ENCODE data around the gene ACSS1. TPM values are rescaled to one million over a fixed set of nuclear protein-coding genes. Genes with fewer than 3 reads are reported as not detected.

The ACSS1 gene
- total RNA-seq, 1 experiment from 2014 or later, result not detected

- H3K27me3 ChIP-seq (ENCODE audit: control insufficient read depth, insufficient read depth, low read length), result peaks cover 2% of the 10 kb centered on the region; the same call in 1 of the 2 replicates
- DNase-seq, result no peak
- H3K36me3 ChIP-seq (replicated peaks; ENCODE audit: control insufficient read depth, insufficient read depth, low read length), result no peaks in the 10 kb centered on the region
- no peak overlapping the region for H3K4me3 ChIP-seq (ENCODE audit: insufficient read depth, low read depth, low read length)
Observed at GRCh38 chr20:25000268-25000801, 57.6 kb downstream of the ACSS1 start.

DNA sequence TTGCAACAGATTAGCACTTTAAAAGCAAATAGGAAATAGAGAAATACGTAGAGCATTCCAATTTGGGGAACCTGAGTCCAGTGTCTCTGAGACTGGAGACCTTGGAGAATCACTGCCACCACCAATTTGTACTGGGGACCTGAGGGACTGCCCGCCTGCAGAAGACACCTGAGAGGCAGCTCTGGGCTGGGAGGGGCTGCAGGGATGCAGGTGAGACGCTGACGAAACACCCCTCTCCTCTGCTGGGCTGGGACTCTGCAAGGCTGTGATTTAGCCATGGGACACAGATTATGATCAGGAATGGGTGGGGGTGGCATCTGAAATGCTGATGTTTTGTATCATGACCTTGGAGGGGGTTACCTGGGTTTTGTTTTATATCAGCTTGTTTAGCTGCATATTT is 58.4 kb downstream of the ACSS1 start:
- peaks cover 2% of the 10 kb centered on the region; the same call in 1 of the 2 replicates for H3K27me3 ChIP-seq (ENCODE audit: control insufficient read depth, insufficient read depth, low read length)

DNA sequence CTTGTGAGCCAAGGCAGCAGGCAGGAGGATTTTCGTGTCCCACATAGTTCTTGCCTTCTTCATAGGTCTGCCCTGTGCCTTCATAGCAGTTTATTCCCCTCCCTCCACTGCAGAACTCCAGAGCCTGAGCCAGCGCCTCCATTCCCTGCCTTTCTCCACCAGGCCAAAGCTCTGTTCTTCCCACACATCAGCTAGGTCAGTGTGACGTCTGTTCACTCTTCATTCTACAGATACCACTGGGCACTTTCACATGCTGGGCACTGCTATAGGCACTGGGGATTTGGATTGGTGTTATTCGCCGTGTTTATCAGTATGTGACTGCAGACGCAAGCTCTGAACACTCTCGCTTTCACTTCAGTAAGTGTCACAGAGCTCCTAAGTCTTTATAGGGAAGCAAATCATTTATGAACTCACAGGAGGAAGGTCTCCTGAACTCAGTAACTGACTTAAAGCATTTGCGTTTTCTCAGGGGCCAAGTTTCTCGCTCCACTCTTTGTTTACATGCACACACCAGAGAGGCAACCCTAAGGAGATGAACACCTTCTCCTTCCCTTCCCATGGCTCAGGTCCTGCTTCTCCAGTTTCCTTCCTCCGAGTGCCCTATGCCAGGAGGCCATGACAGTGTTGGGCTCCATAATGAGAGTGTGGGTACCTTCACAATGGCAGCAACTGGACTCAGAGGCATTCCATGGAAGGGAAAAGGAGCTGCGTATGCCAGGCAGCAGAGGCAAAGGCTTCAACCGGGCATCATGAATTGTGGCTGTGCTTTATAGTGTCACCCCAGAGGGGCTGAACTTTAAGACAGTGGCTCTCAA is 59.1 kb downstream of the ACSS1 start:
- no peaks in the 10 kb centered on the region for H3K36me3 ChIP-seq (replicated peaks; ENCODE audit: control insufficient read depth, insufficient read depth, low read length)
- H3K4me3 ChIP-seq (ENCODE audit: insufficient read depth, low read depth, low read length), result no peak overlapping the region
- DNase-seq, result no peak
- H3K27me3 ChIP-seq (ENCODE audit: control insufficient read depth, insufficient read depth, low read length), result peaks cover 2% of the 10 kb centered on the region; the same call in 1 of the 2 replicates

More for the DNA sequence above, 58.4 kb downstream of the ACSS1 start:
- H3K36me3 ChIP-seq (replicated peaks; ENCODE audit: control insufficient read depth, insufficient read depth, low read length), result no peaks in the 10 kb centered on the region
- no peak for DNase-seq
- H3K4me3 ChIP-seq (ENCODE audit: insufficient read depth, low read depth, low read length), result no peak overlapping the region

GRCh38 chr20:24998121-24998520 is 59.8 kb downstream of the ACSS1 start:
- DNase-seq, result no peak
- H3K4me3 ChIP-seq (ENCODE audit: insufficient read depth, low read depth, low read length), result no peak overlapping the region
- peaks cover 2% of the 10 kb centered on the region; the same call in 1 of the 2 replicates for H3K27me3 ChIP-seq (ENCODE audit: control insufficient read depth, insufficient read depth, low read length)
- no peaks in the 10 kb centered on the region for H3K36me3 ChIP-seq (replicated peaks; ENCODE audit: control insufficient read depth, insufficient read depth, low read length)

DNA sequence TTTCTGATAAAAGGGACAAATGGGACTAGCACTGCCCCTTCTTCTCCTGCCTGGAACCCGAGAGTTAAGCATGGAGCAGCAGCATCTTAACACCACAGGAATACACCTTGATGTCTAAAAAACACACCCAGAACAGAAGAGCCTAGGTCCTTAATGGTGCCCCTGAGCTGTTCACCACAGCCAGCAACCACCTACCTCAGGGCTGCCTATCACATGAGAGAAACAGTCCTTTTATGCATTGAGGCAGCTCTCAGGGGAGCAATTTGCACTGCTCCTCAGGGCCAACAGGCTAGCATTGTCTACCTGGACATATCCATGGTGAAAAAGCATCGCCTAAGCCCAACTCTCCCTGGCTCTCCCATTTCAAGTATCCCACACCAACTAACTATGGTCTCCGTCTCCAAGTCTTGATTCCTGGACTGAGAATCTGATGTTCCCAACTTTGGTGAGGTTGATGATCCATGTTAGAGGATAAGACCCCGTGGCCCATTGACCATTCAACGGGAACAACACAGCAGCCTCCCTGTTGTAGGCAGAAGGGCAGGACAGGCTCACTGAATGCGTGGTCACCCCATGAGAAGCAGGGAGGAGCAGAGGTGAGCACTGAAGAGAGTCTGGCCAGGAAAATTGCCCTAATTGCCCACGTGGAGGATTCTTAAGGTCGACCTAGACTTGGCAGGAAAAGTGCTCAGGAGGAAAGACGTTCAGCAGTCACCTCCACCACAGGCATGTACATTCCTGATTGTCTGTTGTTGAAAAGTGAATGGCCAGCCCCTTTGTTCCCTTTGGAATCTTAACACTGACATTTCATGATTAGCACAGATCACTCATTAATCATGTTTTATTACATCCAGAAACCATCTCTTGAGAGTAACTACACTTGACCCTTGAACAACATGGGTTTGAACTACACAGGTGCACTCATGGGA is 61.2 kb downstream of the ACSS1 start:
- Histone ChIP-seq H3K4me3 (ENCODE audit: insufficient read depth, low read depth, low read length) (no peak overlapping the region), H3K36me3 (replicated peaks; ENCODE audit: control insufficient read depth, insufficient read depth, low read length) (no peaks in the 10 kb centered on the region), H3K27me3 (ENCODE audit: control insufficient read depth, insufficient read depth, low read length) (peaks cover 2% of the 10 kb centered on the region; the same call in 1 of the 2 replicates)
- DNase-seq, result no peak

DNA sequence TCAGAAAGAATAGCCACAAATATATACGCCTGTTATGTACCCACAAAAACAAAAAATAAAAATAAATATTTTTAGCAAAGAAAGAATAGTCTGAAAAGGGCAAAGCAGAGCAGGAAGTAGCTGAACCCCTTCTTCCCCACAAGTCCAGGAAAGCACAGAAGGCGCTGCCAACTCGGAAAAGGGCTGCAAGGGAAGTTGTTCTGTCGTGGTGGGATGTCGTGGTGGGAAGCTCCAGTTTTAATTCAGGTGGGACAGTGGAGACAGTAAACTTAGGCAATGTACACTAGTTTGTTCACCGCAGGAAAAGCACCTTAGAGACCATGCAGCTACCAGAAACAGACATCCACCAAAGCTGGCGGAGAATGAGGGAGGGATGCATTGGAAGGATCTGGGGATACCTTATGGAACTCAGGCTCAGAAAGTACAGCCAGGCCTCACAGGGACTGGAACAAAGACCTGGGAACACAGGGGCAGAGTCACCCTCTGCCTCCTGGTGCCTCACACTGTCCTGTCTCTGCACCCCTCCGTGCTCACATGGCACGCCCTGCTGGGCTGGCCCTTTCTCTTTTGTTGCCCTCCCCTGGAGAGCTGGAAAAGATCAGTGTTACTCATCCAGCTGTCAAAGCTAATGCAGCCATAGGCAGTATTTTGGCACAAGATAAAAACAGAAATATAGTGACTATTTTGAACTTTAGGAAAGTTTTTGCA is 62.0 kb downstream of the ACSS1 start:
- DNase-seq, result no peak
- Histone ChIP-seq H3K36me3 (replicated peaks; ENCODE audit: control insufficient read depth, insufficient read depth, low read length) (no peaks in the 10 kb centered on the region), H3K27me3 (ENCODE audit: control insufficient read depth, insufficient read depth, low read length) (peaks cover 2% of the 10 kb centered on the region; the same call in 1 of the 2 replicates), H3K4me3 (ENCODE audit: insufficient read depth, low read depth, low read length) (no peak overlapping the region)

- Histone ChIP-seq H3K4me3 (ENCODE audit: insufficient read depth, low read depth, low read length) (no peak overlapping the region), H3K27me3 (ENCODE audit: control insufficient read depth, insufficient read depth, low read length) (peaks cover 2% of the 10 kb centered on the region; the same call in 1 of the 2 replicates), H3K36me3 (replicated peaks; ENCODE audit: control insufficient read depth, insufficient read depth, low read length) (no peaks in the 10 kb centered on the region)
- peak; percentile 88 for DNase-seq
Observed at GRCh38 chr20:24994470-24995368, 63.2 kb downstream of the ACSS1 start.

DNA sequence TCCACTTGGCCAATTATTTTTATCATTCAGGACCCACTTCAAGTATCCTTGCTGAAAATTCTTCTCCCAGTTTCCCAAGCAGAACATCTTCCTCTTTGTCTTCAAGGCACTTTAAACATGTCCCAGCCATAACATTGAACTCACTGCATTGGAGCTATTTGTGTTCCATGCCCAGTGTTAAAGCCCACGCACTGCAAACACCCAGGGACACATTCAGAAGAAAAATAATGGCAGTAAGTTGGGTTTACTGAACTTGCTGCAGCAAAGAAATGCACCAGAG is 63.8 kb downstream of the ACSS1 start:
- no peak for DNase-seq
- Histone ChIP-seq H3K27me3 (ENCODE audit: control insufficient read depth, insufficient read depth, low read length) (peaks cover 2% of the 10 kb centered on the region; the same call in 1 of the 2 replicates), H3K4me3 (ENCODE audit: insufficient read depth, low read depth, low read length) (no peak overlapping the region), H3K36me3 (replicated peaks; ENCODE audit: control insufficient read depth, insufficient read depth, low read length) (no peaks in the 10 kb centered on the region)

DNA sequence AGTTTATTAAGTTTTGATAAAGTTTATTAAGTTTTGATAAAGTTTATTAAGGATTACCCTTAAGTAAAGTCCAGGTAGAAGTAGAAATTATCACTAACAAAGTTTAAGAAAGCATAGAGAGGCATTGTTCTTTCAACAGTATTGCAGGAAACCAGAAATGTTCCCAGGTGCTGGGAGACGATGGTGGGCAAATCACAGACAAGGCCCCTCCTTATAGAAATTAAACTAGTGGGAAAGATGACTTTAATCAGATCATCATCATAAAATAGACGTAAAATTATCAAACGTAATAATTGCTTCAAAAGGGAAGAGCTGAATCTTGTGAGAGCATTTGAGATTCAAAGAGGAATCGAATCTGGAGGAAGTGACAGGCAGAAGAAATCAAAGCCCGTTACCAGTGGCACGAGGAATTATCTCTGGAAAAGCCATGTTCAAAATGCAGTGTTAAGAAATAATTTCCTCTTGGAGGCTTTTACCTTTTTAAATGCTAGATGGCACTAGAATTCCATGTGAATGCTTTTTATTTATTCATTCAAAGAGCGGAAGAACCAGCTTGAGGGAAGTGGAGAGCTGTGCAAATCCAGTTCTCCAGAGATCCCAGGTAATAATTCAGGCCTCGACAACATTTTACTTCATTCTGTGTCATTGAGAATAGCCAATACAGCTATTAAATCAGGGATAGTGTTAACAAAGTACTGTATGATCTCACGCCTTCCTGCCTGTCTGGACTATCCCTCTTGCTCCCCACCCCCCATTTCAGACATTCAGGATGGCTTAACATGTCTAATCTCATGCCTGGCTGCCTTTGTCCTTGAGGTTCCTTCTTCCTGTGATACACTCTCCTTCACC is 64.4 kb downstream of the ACSS1 start:
- no peaks in the 10 kb centered on the region for H3K36me3 ChIP-seq (replicated peaks; ENCODE audit: control insufficient read depth, insufficient read depth, low read length)
- no peak overlapping the region; the same call in 1 of the 2 replicates for H3K4me3 ChIP-seq (ENCODE audit: insufficient read depth, low read depth, low read length)
- no peak for DNase-seq
- H3K27me3 ChIP-seq (ENCODE audit: control insufficient read depth, insufficient read depth, low read length), result peaks cover 2% of the 10 kb centered on the region; the same call in 1 of the 2 replicates

DNA sequence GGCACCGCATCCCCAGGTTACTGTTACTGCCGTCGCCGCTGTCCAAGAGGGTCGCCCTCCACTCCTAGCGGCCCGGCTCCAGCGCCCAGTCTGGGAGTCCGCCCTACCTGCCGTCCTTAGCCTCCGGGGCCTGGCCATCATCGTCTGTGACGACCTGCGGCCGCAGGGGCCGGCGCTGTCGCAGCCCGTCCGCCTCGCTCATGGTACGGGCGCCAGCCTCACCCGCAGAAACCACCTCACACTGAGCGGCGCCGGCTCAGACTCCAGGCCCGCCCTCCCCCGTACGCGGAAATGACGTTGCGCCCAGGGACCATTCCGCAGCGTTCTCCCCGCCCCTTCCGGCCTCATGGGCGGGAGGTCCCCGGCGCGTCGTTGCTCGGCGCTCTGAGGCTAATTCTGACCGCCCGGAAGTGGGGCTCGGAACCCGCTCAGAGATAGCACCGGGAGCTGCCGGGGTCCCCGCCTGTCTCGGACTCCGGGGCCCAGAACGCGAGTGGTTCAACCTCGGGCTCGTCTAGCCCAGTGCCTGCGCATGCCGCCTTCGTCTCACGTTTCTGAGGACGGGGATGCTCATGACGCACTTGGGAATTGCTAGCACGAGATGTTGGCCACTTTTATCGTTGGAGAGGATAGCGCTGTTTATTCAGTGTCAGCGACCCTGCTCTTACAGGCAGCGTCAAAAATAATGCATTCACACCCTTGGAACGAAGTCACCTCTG is 65.3 kb downstream of the ACSS1 start, which contains the start of gene APMAP:
Gene APMAP (minus strand): TSS at position 265 of the 719 bp plus-strand sequence. CDS start 63 bp downstream, at position 202.
- Histone ChIP-seq H3K4me3 (ENCODE audit: insufficient read depth, low read depth, low read length) (peak within 1 kb of the TSS; percentile 89), H3K27me3 (ENCODE audit: control insufficient read depth, insufficient read depth, low read length) (no peaks in the 10 kb centered on the region; the same call in 1 of the 2 replicates), H3K36me3 (replicated peaks; ENCODE audit: control insufficient read depth, insufficient read depth, low read length) (no peaks in the 10 kb centered on the region)
- DNase-seq, result peak; percentile 98

DNA sequence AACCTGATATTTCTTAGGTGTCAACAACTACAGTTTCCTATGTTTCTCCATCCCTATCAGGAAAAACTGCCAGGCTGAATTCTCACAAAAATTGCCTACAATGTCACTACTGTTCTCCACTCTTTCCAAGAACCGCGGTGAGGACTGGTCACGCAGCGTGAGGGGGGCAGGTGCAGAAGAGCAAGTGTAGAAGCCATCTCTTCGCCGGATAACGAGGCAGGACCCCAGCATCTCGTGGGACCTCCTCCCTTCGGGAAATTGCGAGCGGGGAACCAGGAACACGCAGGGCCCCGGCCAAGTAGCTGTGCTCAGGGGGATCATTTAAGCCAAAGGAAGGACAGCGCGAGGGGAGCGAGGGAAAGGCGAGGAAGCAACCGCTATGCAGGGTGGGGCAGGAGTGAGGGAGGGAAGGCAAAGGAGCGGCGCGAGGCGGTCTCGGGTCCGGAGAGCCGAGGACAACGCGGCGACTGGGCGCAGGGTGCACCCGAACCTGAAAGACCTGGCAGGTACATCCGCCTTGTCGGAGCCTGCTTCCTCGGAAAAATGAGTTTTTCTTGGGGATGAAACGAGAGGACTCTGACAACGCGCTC is 65.9 kb downstream of the ACSS1 start:
- peak; percentile 69 for DNase-seq
- H3K36me3 ChIP-seq (replicated peaks; ENCODE audit: control insufficient read depth, insufficient read depth, low read length), result no peaks in the 10 kb centered on the region
- no peaks in the 10 kb centered on the region; the same call in 1 of the 2 replicates for H3K27me3 ChIP-seq (ENCODE audit: control insufficient read depth, insufficient read depth, low read length)
- peak overlapping the region; percentile 89 for H3K4me3 ChIP-seq (ENCODE audit: insufficient read depth, low read depth, low read length)

DNA sequence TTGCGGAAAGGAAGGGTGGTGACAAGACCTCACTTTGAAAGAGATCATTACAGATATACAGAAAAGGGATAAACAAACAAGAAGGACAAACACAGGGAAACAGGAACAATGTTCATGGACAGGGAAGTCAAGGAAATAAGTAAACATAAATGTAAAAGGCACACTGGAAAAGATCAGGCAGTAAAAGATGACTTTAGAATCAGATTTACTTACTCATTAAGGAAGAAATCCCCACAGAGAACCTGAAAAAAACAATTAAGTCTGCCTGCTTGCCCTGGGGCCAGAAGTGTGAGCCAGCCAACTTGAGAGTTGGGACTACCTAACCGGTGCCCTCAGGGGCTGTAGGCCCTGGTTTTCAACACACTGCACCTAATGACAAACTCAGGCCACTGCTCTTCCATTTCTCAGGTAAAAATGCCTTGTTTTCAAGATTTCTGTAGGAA is 67.1 kb downstream of the ACSS1 start:
- no peaks in the 10 kb centered on the region for H3K36me3 ChIP-seq (replicated peaks; ENCODE audit: control insufficient read depth, insufficient read depth, low read length)
- H3K27me3 ChIP-seq (ENCODE audit: control insufficient read depth, insufficient read depth, low read length), result no peaks in the 10 kb centered on the region; the same call in 1 of the 2 replicates
- DNase-seq, result no peak
- H3K4me3 ChIP-seq (ENCODE audit: insufficient read depth, low read depth, low read length), result no peak overlapping the region

All from H7 (cell line).